ENCODE measurements around the gene RBM12.

DNA sequence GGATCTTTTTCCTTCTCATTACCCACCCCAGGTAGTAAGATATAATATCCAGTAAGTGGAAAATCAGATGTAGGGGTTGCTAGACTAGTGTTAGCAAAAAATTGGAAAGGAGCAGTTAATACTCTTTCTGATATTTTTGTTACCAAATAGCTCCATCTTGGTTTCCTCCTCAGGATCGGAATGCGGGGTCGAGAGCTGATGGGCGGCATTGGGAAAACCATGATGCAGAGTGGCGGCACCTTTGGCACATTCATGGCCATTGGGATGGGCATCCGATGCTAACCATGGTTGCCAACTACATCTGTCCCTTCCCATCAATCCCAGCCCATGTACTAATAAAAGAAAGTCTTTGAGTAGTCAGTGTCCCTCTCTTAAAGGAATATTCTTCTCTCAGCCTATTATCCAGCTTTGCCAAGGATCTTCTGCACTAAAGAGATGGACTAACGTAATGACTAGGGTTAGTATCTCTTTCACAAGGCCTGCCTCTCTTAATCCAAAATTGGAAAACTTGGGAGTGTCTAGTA, 36.0 kb upstream of the RBM12 start:
- TF ChIP-seq CTBP1 (IDR thresholded peaks at IDR 0.05; ENCODE audit: borderline replicate concordance) = no peak
- TF ChIP-seq ELF4 (IDR thresholded peaks at IDR 0.05) = no peak
- no peak for TF ChIP-seq SUZ12 (IDR thresholded peaks at IDR 0.05)
- no peak for TF ChIP-seq ARNT (IDR thresholded peaks at IDR 0.05)
- no peak for TF ChIP-seq FOXM1 (IDR thresholded peaks at IDR 0.05; ENCODE audit: borderline replicate concordance)
- no peak for TF ChIP-seq TARDBP (IDR thresholded peaks at IDR 0.05)
- TF ChIP-seq, protein P1, sequence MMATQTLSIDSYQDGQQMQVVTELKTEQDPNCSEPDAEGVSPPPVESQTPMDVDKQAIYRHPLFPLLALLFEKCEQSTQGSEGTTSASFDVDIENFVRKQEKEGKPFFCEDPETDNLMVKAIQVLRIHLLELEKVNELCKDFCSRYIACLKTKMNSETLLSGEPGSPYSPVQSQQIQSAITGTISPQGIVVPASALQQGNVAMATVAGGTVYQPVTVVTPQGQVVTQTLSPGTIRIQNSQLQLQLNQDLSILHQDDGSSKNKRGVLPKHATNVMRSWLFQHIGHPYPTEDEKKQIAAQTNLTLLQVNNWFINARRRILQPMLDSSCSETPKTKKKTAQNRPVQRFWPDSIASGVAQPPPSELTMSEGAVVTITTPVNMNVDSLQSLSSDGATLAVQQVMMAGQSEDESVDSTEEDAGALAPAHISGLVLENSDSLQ (IDR thresholded peaks at IDR 0.05) = no peak
- no peak for TF ChIP-seq BHLHE40 (IDR thresholded peaks at IDR 0.05; ENCODE audit: borderline replicate concordance)
- TF ChIP-seq SP1 (IDR thresholded peaks at IDR 0.05) = no peak
- TF ChIP-seq NFRKB (IDR thresholded peaks at IDR 0.05) = no peak
- no peak for TF ChIP-seq FOXK2 (IDR thresholded peaks at IDR 0.05)
- TF ChIP-seq FOXA1 (IDR thresholded peaks at IDR 0.05) = no peak
- no peak for TF ChIP-seq ZNF384 (IDR thresholded peaks at IDR 0.05)
- TF ChIP-seq LEF1 (IDR thresholded peaks at IDR 0.05; ENCODE audit: borderline replicate concordance) = no peak
